DOHH2 (cell line): Measurements from ENCODE around the gene METTL9.
"Not testable (repeated sequence)": the region's sequence is repeated elsewhere in the genome, so short reads cannot be mapped to it uniquely, and the experiment has no call there.

Source experiments
- H3F3A ChIP-seq: fragments of 200-600 bp; sonication (generic), shearing (Covaris generic); 2 replicates; pipeline ENCODE4 v1.6.0; 2016; ENCODE audit warnings: antibody characterized with exemption, mild to moderate bottlenecking; ENCODE audit not compliant: control insufficient read depth, insufficient read depth
- H3K27ac ChIP-seq: fragments of 200-600 bp; sonication (generic); 2 replicates; pipeline ENCODE4 v1.5.1; 2014; ENCODE audit warnings: low read depth, mild to moderate bottlenecking, low read length, moderate library complexity
- H3K27me3 ChIP-seq: fragments of 200-600 bp; sonication (generic); 2 replicates; pipeline ENCODE4 v1.6.1; 2014; ENCODE audit warnings: mild to moderate bottlenecking, low read length, mixed read lengths; ENCODE audit not compliant: control insufficient read depth
- H3K36me3 ChIP-seq: fragments of 200-600 bp; sonication (generic); 2 replicates; pipeline ENCODE4 v1.6.1; 2014; ENCODE audit warnings: mild to moderate bottlenecking, low read length, moderate library complexity, mixed read lengths; ENCODE audit not compliant: control insufficient read depth
- H3K4me1 ChIP-seq: fragments of 200-600 bp; sonication (generic); 2 replicates; pipeline ENCODE4 v1.6.1; 2014; ENCODE audit warnings: mild to moderate bottlenecking, low read length, mixed read lengths; ENCODE audit not compliant: control insufficient read depth
- H3K4me2 ChIP-seq: fragments of 200-600 bp; sonication (generic); 2 replicates; pipeline ENCODE4 v1.6.0; 2014; ENCODE audit warnings: mild to moderate bottlenecking, low read length, moderate library complexity
- H3K4me3 ChIP-seq: fragments of 200-600 bp; sonication (generic); 2 replicates; pipeline ENCODE4 v1.5.1; 2014; ENCODE audit warnings: mild to moderate bottlenecking, low read length, mixed read lengths
- H3K79me2 ChIP-seq: fragments of 200-600 bp; sonication (generic); 2 replicates; pipeline ENCODE4 v1.6.1; 2014; ENCODE audit warnings: mild to moderate bottlenecking, low read length, mixed read lengths; ENCODE audit not compliant: control insufficient read depth
- H3K9me2 ChIP-seq: fragments of 200-600 bp; sonication (generic); replicated peaks from 2 replicates; pipeline ENCODE4 v1.6.1; 2014; ENCODE audit warnings: mild to moderate bottlenecking, low read length, mixed read lengths; ENCODE audit not compliant: control insufficient read depth
- H3K9me3 ChIP-seq: fragments of 200-600 bp; sonication (generic); 2 replicates; pipeline ENCODE4 v1.6.1; 2014; ENCODE audit warnings: antibody characterized with exemption, low read length, mixed read lengths; ENCODE audit not compliant: control insufficient read depth, insufficient read depth
- H4K20me1 ChIP-seq: fragments of 200-600 bp; sonication (generic); 2 replicates; pipeline ENCODE4 v1.6.0; 2014; ENCODE audit warnings: low read depth, mild to moderate bottlenecking, antibody characterized with exemption, low read length, moderate library complexity; ENCODE audit not compliant: control insufficient read depth, insufficient read depth
- CTCF ChIP-seq: fragments of 200-600 bp; sonication (generic); IDR thresholded peaks from one replicate; pipeline ENCODE4 v1.5.1; 2014; ENCODE audit warnings: antibody characterized with exemption, mild to moderate bottlenecking, low read depth, low read length; ENCODE audit not compliant: poor library complexity, severe bottlenecking
- EZH2phosphoT487 ChIP-seq: fragments of 200-600 bp; sonication (generic); IDR thresholded peaks from 2 replicates; pipeline ENCODE4 v1.6.1; 2017; ENCODE audit warnings: borderline replicate concordance, mild to moderate bottlenecking, antibody characterized with exemption, low read length, moderate library complexity, mixed read lengths

Gene METTL9

GRCh38 chr16:21631376-21631775 is 32.0 kb downstream of the METTL9 start:
- not testable (repeated sequence) for H3K27me3 ChIP-seq, H3K4me3 ChIP-seq, H3K4me2 ChIP-seq, H4K20me1 ChIP-seq, H3K4me1 ChIP-seq, H3K9me2 ChIP-seq, H3K27ac ChIP-seq, H3K9me3 ChIP-seq, H3K79me2 ChIP-seq, H3F3A ChIP-seq
- peaks cover 33% of the 10 kb centered on the region for H3K36me3 ChIP-seq

- H3K79me2 ChIP-seq, H3K4me2 ChIP-seq, H4K20me1 ChIP-seq, H3F3A ChIP-seq, H3K9me2 ChIP-seq, H3K4me3 ChIP-seq, H3K27ac ChIP-seq, H3K9me3 ChIP-seq, H3K4me1 ChIP-seq, H3K27me3 ChIP-seq: not testable (repeated sequence)
- peaks cover 26% of the 10 kb centered on the region for H3K36me3 ChIP-seq
Measured at GRCh38 chr16:21631951-21632575, 32.7 kb downstream of the METTL9 start.

GRCh38 chr16:21634216-21634615 is 34.8 kb downstream of the METTL9 start:
- TF ChIP-seq EZH2phosphoT487 (no peak), CTCF (no peak)
- Histone ChIP-seq H3K27me3 (no peaks in the 10 kb centered on the region), H3K9me3 (peaks cover 2% of the 10 kb centered on the region; the same call in 1 of the 2 replicates), H3F3A (peaks cover 9% of the 10 kb centered on the region), H3K9me2 (no peaks in the 10 kb centered on the region), H4K20me1 (no peaks in the 10 kb centered on the region), H3K27ac (no peak overlapping the region), H3K4me3 (no peak overlapping the region), H3K4me2 (no peak overlapping the region), H3K79me2 (no peaks in the 10 kb centered on the region), H3K4me1 (peaks cover 13% of the 10 kb centered on the region), H3K36me3 (peaks cover 13% of the 10 kb centered on the region)

- H3K27ac ChIP-seq, H3K9me3 ChIP-seq, H3K4me3 ChIP-seq, H3K4me2 ChIP-seq, H3K79me2 ChIP-seq, H4K20me1 ChIP-seq, H3K27me3 ChIP-seq, H3K9me2 ChIP-seq, H3K36me3 ChIP-seq: not testable (repeated sequence)
- H3K4me1 ChIP-seq: peaks cover 21% of the 10 kb centered on the region
- peaks cover 11% of the 10 kb centered on the region for H3F3A ChIP-seq
Measured at GRCh38 chr16:21635694-21636093, 36.3 kb downstream of the METTL9 start.
